IMR-90 (cell line): ENCODE measurements around the gene MYCBP2. TPM values are rescaled to one million over a fixed set of nuclear protein-coding genes. Genes with fewer than 3 reads are reported as not detected.

Experiments
- ATAC-seq: fragments of 200-7000 bp; cut with Tn5 transposase; 2 replicates; pipeline ENCODE4 v1.9.1; 2020; ENCODE audit warnings: low read depth, mild to moderate bottlenecking, moderate library complexity
- BruUV-seq: library from RNA; stranded (reverse); fragments of 400-500 nt; replicated peaks from 2 replicates; lab custom pipeline; 2021; lab: Mats Ljungman, UMichigan
- CTCF ChIA-PET: fragments of 300-600 bp; formaldehyde crosslinking; extraction: SDS; loops from one replicate; lab custom pipeline; 2021; ENCODE audit warnings: antibody characterized with exemption; lab: Yijun Ruan, JAX
- POLR2A ChIA-PET: fragments of 300-600 bp; sonication (Branson Sonifier 250); formaldehyde crosslinking; loops from one replicate; lab custom pipeline; 2022; ENCODE audit warnings: antibody characterized with exemption; ENCODE audit not compliant: unreplicated experiment; lab: Charles Lee
- DNase-seq: peaks from one replicate; pipeline ENCODE4 v3.0.0; 2013
- H2AFZ ChIP-seq: replicated peaks from 2 replicates; pipeline ENCODE3; 2013; ENCODE audit warnings: low read length, mild to moderate bottlenecking; ENCODE audit not compliant: poor library complexity
- H2AK5ac ChIP-seq: 2 replicates; pipeline ENCODE4 v1.6.1; 2013; ENCODE audit warnings: low read depth, low read length, inconsistent platforms
- H2AK9ac ChIP-seq: replicated peaks from 2 replicates; pipeline ENCODE3; 2013; ENCODE audit warnings: mild to moderate bottlenecking, low read depth, low read length, moderate library complexity; ENCODE audit not compliant: poor library complexity
- H2BK120ac ChIP-seq: 2 replicates; pipeline ENCODE4 v1.6.1; 2013; ENCODE audit warnings: low read depth, low read length, inconsistent platforms
- H2BK15ac ChIP-seq: 3 replicates; pipeline ENCODE4 v1.6.1; 2013; ENCODE audit warnings: low read depth, low read length, inconsistent platforms
- H2BK20ac ChIP-seq: 2 replicates; pipeline ENCODE4 v1.6.1; 2013; ENCODE audit warnings: low read depth, mild to moderate bottlenecking, inconsistent platforms, low read length, moderate library complexity
- H2BK5ac ChIP-seq: 2 replicates; pipeline ENCODE4 v1.6.1; 2013; ENCODE audit warnings: mild to moderate bottlenecking, low read depth, low read length, inconsistent platforms; ENCODE audit not compliant: poor library complexity, severe bottlenecking
- H3K14ac ChIP-seq: replicated peaks from 2 replicates; pipeline ENCODE4 v1.6.1; 2013; ENCODE audit warnings: low read depth, low read length, inconsistent platforms
- H3K18ac ChIP-seq: 2 replicates; pipeline ENCODE4 v1.6.1; 2013; ENCODE audit warnings: low read depth, low read length, control low read depth
- H3K23ac ChIP-seq: 2 replicates; pipeline ENCODE4 v1.6.1; 2013; ENCODE audit warnings: low read depth, low read length, inconsistent platforms
- H3K27ac ChIP-seq: 2 replicates; pipeline ENCODE4 v1.5.1; 2013; ENCODE audit warnings: mild to moderate bottlenecking, control low read depth, low read length; ENCODE audit not compliant: insufficient read depth
- H3K27me3 ChIP-seq: 2 replicates; pipeline ENCODE4 v1.6.1; 2013; ENCODE audit warnings: low read length; ENCODE audit not compliant: control insufficient read depth, insufficient read depth
- H3K36me3 ChIP-seq: 2 replicates; pipeline ENCODE4 v1.6.1; 2013; ENCODE audit warnings: low read length, mixed read lengths; ENCODE audit not compliant: control insufficient read depth, insufficient read depth
- H3K4ac ChIP-seq: 2 replicates; pipeline ENCODE4 v1.6.1; 2013; ENCODE audit warnings: low read depth, low read length, inconsistent platforms
- H3K4me1 ChIP-seq: 2 replicates; pipeline ENCODE4 v1.6.1; 2013; ENCODE audit warnings: low read length, mixed read lengths; ENCODE audit not compliant: control insufficient read depth, insufficient read depth
- H3K4me2 ChIP-seq: 2 replicates; pipeline ENCODE4 v1.6.1; 2013; ENCODE audit warnings: low read depth, mild to moderate bottlenecking, control low read depth, low read length, moderate library complexity
- H3K4me3 ChIP-seq: 2 replicates; pipeline ENCODE4 v1.5.1; 2013; ENCODE audit warnings: low read depth, mild to moderate bottlenecking, control low read depth, low read length, moderate library complexity; ENCODE audit not compliant: insufficient read depth
- H3K56ac ChIP-seq: 2 replicates; pipeline ENCODE4 v1.6.1; 2013; ENCODE audit warnings: low read length, inconsistent platforms; ENCODE audit not compliant: insufficient read depth; ENCODE audit errors: extremely low read depth
- H3K79me1 ChIP-seq, 2 experiments: 2 replicates each; pipeline ENCODE4 v1.6.1; 2013; ENCODE audit warnings: low read length in 2 of 2, inconsistent platforms in 1 of 2, low read depth in 1 of 2
- H3K9ac ChIP-seq: 2 replicates; pipeline ENCODE4 v1.6.1; 2013; ENCODE audit warnings: low read depth, low read length, control low read depth
- H3K9me1 ChIP-seq: 2 replicates; pipeline ENCODE4 v1.6.1; 2013; ENCODE audit warnings: low read length, inconsistent platforms; ENCODE audit not compliant: insufficient read depth
- H3K9me3 ChIP-seq: 2 replicates; pipeline ENCODE4 v1.6.1; 2013; ENCODE audit warnings: low read length; ENCODE audit not compliant: control insufficient read depth, insufficient read depth
- H4K20me1 ChIP-seq: 2 replicates; pipeline ENCODE4 v1.6.1; 2013; ENCODE audit warnings: low read length, inconsistent platforms; ENCODE audit not compliant: insufficient read depth
- H4K5ac ChIP-seq: 2 replicates; pipeline ENCODE4 v1.6.1; 2013; ENCODE audit warnings: mild to moderate bottlenecking, low read depth, low read length, control low read depth
- H4K8ac ChIP-seq, 2 experiments: 2 replicates each; pipeline ENCODE4 v1.6.1; 2013; ENCODE audit warnings: low read depth in 2 of 2, low read length in 2 of 2, control low read depth in 1 of 2, inconsistent platforms in 1 of 2
- H4K91ac ChIP-seq: 2 replicates; pipeline ENCODE4 v1.6.1; 2013; ENCODE audit warnings: low read depth, low read length, inconsistent platforms; ENCODE audit not compliant: insufficient read depth
- CEBPB ChIP-seq: IDR thresholded peaks from 2 replicates; pipeline ENCODE4 v1.6.1; 2012; ENCODE audit warnings: low read depth, low read length, improper control_type of control experiment
- FOS ChIP-seq: fragments of 150-350 bp; IDR thresholded peaks from 2 replicates; pipeline ENCODE4 v1.6.1; 2016; ENCODE audit warnings: low read depth, low read length
- MAZ ChIP-seq: IDR thresholded peaks from 2 replicates; pipeline ENCODE4 v1.6.1; 2012; ENCODE audit warnings: low read depth, mild to moderate bottlenecking, low read length, improper control_type of control experiment, moderate library complexity, borderline replicate concordance
- MXI1 ChIP-seq: IDR thresholded peaks from 2 replicates; pipeline ENCODE4 v1.6.1; 2012; ENCODE audit warnings: low read depth, mild to moderate bottlenecking, low read length, moderate library complexity, borderline replicate concordance
- POLR2A ChIP-seq: IDR thresholded peaks from 2 replicates; pipeline ENCODE4 v1.6.1; 2012; ENCODE audit warnings: mild to moderate bottlenecking, low read depth, low read length
- RAD21 ChIP-seq: IDR thresholded peaks from 2 replicates; pipeline ENCODE4 v1.6.1; 2012; ENCODE audit warnings: low read length, improper control_type of control experiment
- RCOR1 ChIP-seq: IDR thresholded peaks from 2 replicates; pipeline ENCODE4 v1.6.1; 2012; ENCODE audit warnings: mild to moderate bottlenecking, low read length, improper control_type of control experiment; ENCODE audit not compliant: insufficient replicate concordance
- SMC3 ChIP-seq: fragments of 150-350 bp; IDR thresholded peaks from 2 replicates; pipeline ENCODE4 v1.6.1; 2016; ENCODE audit warnings: low read depth, mild to moderate bottlenecking, antibody characterized with exemption, low read length, moderate library complexity
- WGBS, 2 experiments: methylation state at CpG; one replicate each; pipeline versions ENCODE4 v1.1.5 to v1.1.7; 2013; ENCODE audit warnings: missing lambda C conversion rate in 2 of 2; ENCODE audit not compliant: insufficient read length in 1 of 2; ENCODE audit errors: extremely low coverage in 2 of 2; 5-methylcytosine and 5-hydroxymethylcytosine counted together
- dilution Hi-C: fragments of 300-500 bp; cut with HindIII; formaldehyde crosslinking; loops from one replicate; pipeline ENCODE4 v1.14.3; 2018; ENCODE audit warnings: low sequenced_read_pairs; ENCODE audit not compliant: unreplicated experiment
- in situ Hi-C: fragments of 300-500 bp; cut with MboI; formaldehyde crosslinking; loops from 3 replicates; pipeline ENCODE4 v1.14.3; 2019; ENCODE audit warnings: low sequenced_read_pairs, inconsistent platforms, mixed read lengths
- intact Hi-C: fragments of 100-400 bp; cut with micrococcal nuclease; formaldehyde crosslinking; loops from 2 replicates; pipeline ENCODE4 v1.10.0; 2022
- polyA plus RNA-seq, 3 experiments: library from polyadenylated mRNA; depleted of rRNA; stranded (reverse); fragments of >200 nt; gene quantifications; 2 replicates each; pipeline ENCODE4 v1.2.3, GENCODE V29; 2012; ENCODE audit warnings: low replicate concordance in 1 of 3
- total RNA-seq: library from RNA; depleted of rRNA; stranded (reverse); fragments of >200 nt; gene quantifications from 2 replicates; pipeline ENCODE4 v1.2.3, GENCODE V29; 2012
- TF ChIP-seq, protein P1 (sequence below): fragments of 150-350 bp; IDR thresholded peaks from 2 replicates; pipeline ENCODE4 v1.6.1; 2016; ENCODE audit warnings: low read depth, mild to moderate bottlenecking, low read length, moderate library complexity, borderline replicate concordance

Gene MYCBP2
- total and polyA plus RNA-seq, 2 of the 4 experiments (the other 2 are of a cell fraction): 20.1 to 43.2 TPM

DNA sequence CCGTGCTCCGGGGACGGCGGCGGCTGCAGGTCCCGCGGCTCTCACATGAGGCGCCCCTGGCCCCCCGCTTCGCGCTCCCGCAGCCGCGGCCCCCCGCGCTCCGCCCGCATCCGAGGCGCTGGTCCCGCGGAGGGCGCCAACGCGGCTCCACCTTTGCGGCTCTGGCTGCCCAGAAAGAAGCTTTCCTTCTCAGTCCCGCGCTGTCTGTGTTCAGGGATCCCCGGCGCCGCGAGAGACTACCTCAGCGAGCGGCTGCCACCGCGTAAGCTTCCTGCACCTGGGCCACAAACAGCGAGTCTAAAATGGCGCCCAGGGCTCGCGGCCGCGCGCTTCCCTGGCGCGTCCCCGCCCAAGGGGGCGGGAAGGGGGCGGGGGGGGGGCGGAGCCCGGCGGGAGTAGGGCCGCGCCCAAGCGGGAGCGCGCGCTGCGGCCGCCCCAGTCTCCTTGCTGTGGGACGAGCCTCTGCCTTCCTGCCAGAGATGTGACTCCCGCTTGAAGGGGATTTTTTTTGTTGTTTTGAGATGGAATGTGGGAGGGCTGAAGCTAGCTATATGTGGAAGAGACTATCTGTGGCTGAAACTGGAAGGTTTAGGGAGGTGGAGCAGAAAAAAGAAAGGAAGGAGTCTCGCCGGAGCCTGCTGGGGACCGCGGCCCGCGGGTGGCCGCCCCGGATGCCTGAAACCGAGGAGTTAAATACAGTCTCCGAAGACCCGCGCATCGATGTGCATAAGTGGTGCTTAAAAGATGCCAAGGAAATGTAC, 299.9 kb downstream of the MYCBP2 start, which contains the start of gene FBXL3:
TSS of gene FBXL3 (minus strand) at position 299 of the 761 bp plus-strand sequence. CDS start 5,299 bp downstream, outside the sequence.
- peak; percentile 94 for DNase-seq
- peak within 1 kb of the TSS; percentile 83 for H3K4ac ChIP-seq
- no TSS peak for BruUV-seq
- H2AFZ ChIP-seq: peak within 1 kb of the TSS; percentile 97
- H2BK120ac ChIP-seq: peak within 1 kb of the TSS; percentile 60
- H3K9me1 ChIP-seq: peaks cover 9% of the 10 kb centered on the region
- WGBS, 2 experiments: 0% methylated on average over 30 of the region's 74 CpGs; no CpG with 5 or more reads in 1 of the 2 experiments
- ChIA-PET POLR2A (no interaction called here), CTCF (interaction anchor here (1.3 kb wide), 1 partner anchor 47 kb away, joined by 4 read pairs; no protein-coding TSS in a partner anchor)
- peak within 1 kb of the TSS; percentile 98 for H2AK9ac ChIP-seq
- TF ChIP-seq RCOR1: no peak
- no peak for TF ChIP-seq SMC3
- TF ChIP-seq MXI1: peak; percentile 20; the same call in 1 of the 2 replicates
- TF ChIP-seq MAZ: no peak
- TF ChIP-seq RAD21: no peak
- no peak for TF ChIP-seq FOS
- no peak for TF ChIP-seq CEBPB
- TF ChIP-seq POLR2A: peak; percentile 53; the same call in 1 of the 2 replicates
- TF ChIP-seq, protein P1, sequence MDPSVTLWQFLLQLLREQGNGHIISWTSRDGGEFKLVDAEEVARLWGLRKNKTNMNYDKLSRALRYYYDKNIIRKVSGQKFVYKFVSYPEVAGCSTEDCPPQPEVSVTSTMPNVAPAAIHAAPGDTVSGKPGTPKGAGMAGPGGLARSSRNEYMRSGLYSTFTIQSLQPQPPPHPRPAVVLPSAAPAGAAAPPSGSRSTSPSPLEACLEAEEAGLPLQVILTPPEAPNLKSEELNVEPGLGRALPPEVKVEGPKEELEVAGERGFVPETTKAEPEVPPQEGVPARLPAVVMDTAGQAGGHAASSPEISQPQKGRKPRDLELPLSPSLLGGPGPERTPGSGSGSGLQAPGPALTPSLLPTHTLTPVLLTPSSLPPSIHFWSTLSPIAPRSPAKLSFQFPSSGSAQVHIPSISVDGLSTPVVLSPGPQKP: no peak
- peaks cover 6 to 33% of the 10 kb centered on the region in 2 experiments; a peak in 3 of 4 replicates for H3K79me1 ChIP-seq
- H3K14ac ChIP-seq: peak within 1 kb of the TSS; percentile 79
- peak within 1 kb of the TSS; percentile 63 for H3K18ac ChIP-seq
- no peaks in the 10 kb centered on the region for H3K36me3 ChIP-seq
- intact Hi-C loops (loop anchor here (1.0 to 2.0 kb wide), 2 partner anchors 300 to 451 kb away; partner anchors contain the start of gene MYCBP2), dilution Hi-C loops (no loop called here), in situ Hi-C loops (no loop called here)
- peak within 1 kb of the TSS; percentile 88 for H3K23ac ChIP-seq
- peak within 1 kb of the TSS; percentile 94 for H3K27ac ChIP-seq
- H4K5ac ChIP-seq: peak within 1 kb of the TSS; percentile 81
- peak within 1 kb of the TSS; percentile 99 for H3K4me2 ChIP-seq
- peak within 1 kb of the TSS; percentile 93; the same call in 1 of the 3 replicates for H2BK15ac ChIP-seq
- H3K4me1 ChIP-seq: peaks cover 12% of the 10 kb centered on the region
- peaks cover 35% of the 10 kb centered on the region for H4K20me1 ChIP-seq
- peak within 1 kb of the TSS; percentile 91 for H3K9ac ChIP-seq
- ATAC-seq: peak; percentile 81
- H2BK5ac ChIP-seq: peak within 1 kb of the TSS; percentile 93
- no peak within 1 kb of the TSS for H2BK20ac ChIP-seq
- H2AK5ac ChIP-seq: peak within 1 kb of the TSS; percentile 36; the same call in 1 of the 2 replicates
- H3K4me3 ChIP-seq: peak within 1 kb of the TSS; percentile 93
- H3K56ac ChIP-seq: peak within 1 kb of the TSS; percentile 71
- peak within 1 kb of the TSS; percentile 10 to 87 for H4K8ac ChIP-seq
- no peaks in the 10 kb centered on the region for H3K27me3 ChIP-seq
- H3K9me3 ChIP-seq: no peaks in the 10 kb centered on the region
- H4K91ac ChIP-seq: peak within 1 kb of the TSS; percentile 77
